AG09309 (cell line): ENCODE data around the gene DEPDC1.
A peak's percentile ranks its signal among the peaks of the same experiment; 100 is the strongest.
"Not testable (repeated sequence)": the region's sequence is repeated elsewhere in the genome, so short reads cannot be mapped to it uniquely, and the experiment has no call there.

ENCODE experiments used
- DNase-seq: peaks from one replicate; pipeline ENCODE4 v3.0.0-alpha.2; 2010; ENCODE audit warnings: low read depth
- H3K4me3 ChIP-seq: 2 replicates; pipeline ENCODE4 v1.5.1; 2011; ENCODE audit warnings: mild to moderate bottlenecking, low read depth, low read length, moderate library complexity; ENCODE audit not compliant: control insufficient read depth
- TF ChIP-seq, protein P1 (sequence below): IDR thresholded peaks from 2 replicates; pipeline ENCODE4 v1.5.1; 2011; ENCODE audit warnings: mild to moderate bottlenecking, low read depth, low read length, inconsistent platforms; ENCODE audit not compliant: insufficient read depth, control insufficient read depth; ENCODE audit errors: missing control alignments

Gene DEPDC1

DNA sequence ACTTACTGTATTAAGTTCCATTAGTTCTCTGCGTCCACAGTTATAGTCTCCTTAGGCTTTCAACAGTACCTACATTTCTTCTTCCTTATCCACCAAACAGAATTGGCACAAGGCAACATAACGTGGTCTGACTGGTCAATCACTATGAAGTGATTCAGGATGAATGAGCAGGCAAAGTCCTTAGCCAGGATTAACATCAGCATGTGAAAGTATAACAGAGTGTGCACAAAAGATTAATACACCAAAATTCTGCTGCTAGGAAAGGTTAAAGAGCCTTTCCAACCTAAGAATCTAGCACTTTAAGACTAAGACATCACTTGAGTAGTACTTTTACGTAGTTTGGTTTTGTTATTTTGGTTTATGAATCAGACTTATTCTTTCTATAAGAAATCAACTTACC lies 15.8 kb downstream of the DEPDC1 start:
- TF ChIP-seq, protein P1, sequence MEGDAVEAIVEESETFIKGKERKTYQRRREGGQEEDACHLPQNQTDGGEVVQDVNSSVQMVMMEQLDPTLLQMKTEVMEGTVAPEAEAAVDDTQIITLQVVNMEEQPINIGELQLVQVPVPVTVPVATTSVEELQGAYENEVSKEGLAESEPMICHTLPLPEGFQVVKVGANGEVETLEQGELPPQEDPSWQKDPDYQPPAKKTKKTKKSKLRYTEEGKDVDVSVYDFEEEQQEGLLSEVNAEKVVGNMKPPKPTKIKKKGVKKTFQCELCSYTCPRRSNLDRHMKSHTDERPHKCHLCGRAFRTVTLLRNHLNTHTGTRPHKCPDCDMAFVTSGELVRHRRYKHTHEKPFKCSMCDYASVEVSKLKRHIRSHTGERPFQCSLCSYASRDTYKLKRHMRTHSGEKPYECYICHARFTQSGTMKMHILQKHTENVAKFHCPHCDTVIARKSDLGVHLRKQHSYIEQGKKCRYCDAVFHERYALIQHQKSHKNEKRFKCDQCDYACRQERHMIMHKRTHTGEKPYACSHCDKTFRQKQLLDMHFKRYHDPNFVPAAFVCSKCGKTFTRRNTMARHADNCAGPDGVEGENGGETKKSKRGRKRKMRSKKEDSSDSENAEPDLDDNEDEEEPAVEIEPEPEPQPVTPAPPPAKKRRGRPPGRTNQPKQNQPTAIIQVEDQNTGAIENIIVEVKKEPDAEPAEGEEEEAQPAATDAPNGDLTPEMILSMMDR = no peak
- no peak for DNase-seq
- H3K4me3 ChIP-seq = no peak overlapping the region

DNA sequence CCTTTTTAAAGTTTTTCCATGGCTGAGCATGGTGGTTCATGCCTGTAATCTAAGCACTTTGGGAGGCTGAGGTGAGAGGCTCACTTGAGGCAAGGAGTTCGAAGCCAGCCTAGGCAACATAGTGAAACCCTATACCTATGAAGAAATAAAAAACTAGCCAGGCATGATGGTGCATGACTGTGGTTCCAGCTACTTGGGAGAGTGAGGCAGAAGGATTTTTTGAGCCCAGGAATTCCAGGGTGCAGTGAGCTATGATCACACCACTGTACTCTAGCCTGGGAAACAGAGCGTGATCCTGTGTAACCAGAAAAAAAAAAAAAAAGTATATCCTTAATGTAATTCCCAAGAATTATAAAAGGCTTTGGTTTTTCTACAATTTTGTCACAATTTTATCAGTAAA lies 17.4 kb downstream of the DEPDC1 start:
- TF ChIP-seq, protein P1 = no peak
- DNase-seq = no peak
- no peak overlapping the region for H3K4me3 ChIP-seq

DNA sequence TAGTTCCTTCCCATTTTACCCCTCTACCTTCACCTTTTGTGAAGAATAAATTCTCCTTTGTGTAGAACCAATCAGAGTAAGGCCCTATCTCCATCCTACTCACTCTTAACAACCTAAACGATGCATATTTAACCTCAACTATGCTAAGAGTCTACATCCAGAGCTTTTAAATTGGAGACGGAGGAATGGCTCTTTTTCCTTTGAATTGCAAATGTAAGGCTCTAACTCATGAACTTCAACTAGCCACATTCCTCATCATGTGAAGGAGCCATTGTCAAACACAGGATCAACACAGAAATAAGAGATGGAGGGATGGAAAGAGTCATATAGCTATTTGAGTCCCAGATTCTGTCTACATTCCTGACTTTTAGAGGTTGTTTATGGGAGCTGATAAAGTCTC lies 18.2 kb downstream of the DEPDC1 start:
- no peak overlapping the region for H3K4me3 ChIP-seq
- no peak for DNase-seq
- TF ChIP-seq, protein P1 = no peak

DNA sequence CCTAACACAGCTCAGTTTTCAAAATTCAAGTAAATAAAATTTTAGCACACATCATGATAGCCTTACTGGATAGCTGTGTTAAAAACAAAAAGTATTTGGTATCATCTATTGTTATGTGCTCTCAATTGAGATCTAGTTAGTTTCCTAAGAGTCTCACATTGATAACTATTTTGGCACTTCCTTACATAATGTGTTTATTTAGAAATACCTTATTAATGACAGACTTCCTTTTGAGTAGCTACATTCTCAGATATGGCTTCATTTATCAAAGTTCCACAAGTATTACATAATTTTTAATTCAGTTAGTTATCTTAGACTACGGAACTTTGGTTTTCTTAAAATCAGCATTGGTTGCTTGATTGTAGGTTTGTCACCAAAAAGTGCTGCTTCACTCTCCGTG lies 20.3 kb downstream of the DEPDC1 start:
- not testable (repeated sequence) for H3K4me3 ChIP-seq, DNase-seq

DNA sequence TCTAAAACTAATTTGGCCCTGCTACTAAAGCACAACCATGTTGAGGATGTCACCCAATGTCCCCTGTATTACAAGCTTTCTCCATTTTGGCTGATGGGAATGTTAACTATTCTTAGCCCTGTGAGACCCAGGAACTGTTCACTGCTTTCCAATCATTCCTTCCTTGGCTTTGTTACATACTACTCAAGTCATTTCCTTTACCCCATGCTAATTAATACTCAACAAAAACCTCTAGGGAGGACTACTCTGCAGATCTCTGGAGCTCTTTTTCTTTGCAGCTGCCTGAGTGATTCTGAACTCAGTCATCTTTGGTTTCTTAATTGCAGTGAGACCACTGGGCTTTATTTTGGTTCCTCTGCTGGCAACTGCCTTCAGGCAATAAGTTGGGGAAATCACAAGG lies 23.8 kb downstream of the DEPDC1 start:
- TF ChIP-seq, protein P1 = no peak
- no peak for DNase-seq
- no peak overlapping the region for H3K4me3 ChIP-seq

DNA sequence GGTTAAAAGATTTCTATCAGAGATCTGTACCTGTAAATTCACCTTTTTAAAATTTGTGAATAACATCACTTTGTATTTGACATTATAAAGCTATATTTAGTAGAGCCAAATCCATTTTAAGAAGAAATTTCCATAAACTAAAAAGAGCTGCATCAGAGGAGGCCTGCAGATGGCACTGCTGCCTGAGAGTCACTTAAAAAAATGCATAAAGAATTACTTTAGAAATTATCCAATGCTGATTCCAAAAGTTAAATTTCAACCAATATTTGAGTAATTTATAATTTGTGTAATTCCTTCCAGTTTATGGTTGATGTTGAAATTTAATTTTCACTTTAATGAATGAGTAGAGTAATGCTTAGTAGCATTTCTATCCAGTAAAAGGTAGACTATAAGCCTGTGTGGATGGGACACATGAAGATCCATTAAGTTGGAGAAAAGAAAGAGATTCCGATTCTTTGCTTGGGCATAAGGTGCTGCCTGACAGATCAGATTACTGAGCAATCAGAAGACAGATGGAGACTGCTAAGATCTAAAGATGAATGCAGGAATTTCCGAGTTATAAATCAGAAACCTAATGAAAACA lies 26.4 kb downstream of the DEPDC1 start:
- no peak for DNase-seq
- TF ChIP-seq, protein P1 = peak; percentile 72
- H3K4me3 ChIP-seq = no peak overlapping the region

DNA sequence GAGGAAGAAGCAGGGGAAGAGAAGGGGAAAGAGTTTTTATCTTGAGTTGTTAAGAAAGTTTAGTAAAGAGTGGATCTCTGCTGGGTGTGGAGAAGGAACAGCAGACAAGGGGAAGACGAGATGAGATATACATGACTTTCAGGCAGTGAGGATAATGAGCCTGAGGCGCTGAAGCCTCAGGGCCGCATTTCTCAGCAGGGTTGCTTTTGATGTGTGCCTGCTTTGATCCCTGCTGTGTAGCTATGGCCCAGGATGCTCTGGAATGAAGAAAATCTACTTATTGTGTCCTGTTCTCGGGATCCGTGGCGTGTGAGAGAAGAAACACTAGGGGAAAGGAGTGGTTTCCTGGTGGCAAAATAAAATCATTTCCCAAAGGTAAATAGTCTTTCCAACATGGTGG lies 32.0 kb downstream of the DEPDC1 start:
- TF ChIP-seq, protein P1 = no peak
- DNase-seq = no peak

More for the DNA sequence above, 32.0 kb downstream of the DEPDC1 start:
- H3K4me3 ChIP-seq = no peak overlapping the region
